Stimulated activated naive B cell treated with anti-CD40 and anti-IgM and Interleukin-4, amounts not matched to agents 10 μg/mL and 1 μg/mL and 100 μg/mL, for 72 hours (primary cell): Measurements from ENCODE around the gene UCHL5.

Source experiments
- ATAC-seq, 2 donors: fragments of 150-1000 bp; cut with Tn5 transposase; replicated peaks; 2 replicates each; pipeline ENCODE4 v1.10.0; 2021; ENCODE audit warnings: moderate library complexity in 1 of 2
- DNase-seq: peaks from one replicate; pipeline ENCODE4 v3.0.0; 2021
- H3K27ac Mint-ChIP-seq: one replicate; pipeline ENCODE4 v1.8.0; 2022; ENCODE audit warnings: mild to moderate bottlenecking, mixed read lengths
- H3K27me3 Mint-ChIP-seq, 2 donors: one replicate each; pipeline ENCODE4 v1.8.0; 2022; ENCODE audit warnings: mixed read lengths in 2 of 2
- H3K36me3 Mint-ChIP-seq, 2 donors: one replicate each; pipeline ENCODE4 v1.8.0; 2022; ENCODE audit warnings: mixed read lengths in 2 of 2, mild to moderate bottlenecking in 1 of 2
- H3K4me1 Mint-ChIP-seq, 2 donors: one replicate each; pipeline ENCODE4 v1.8.0; 2022; ENCODE audit warnings: mixed read lengths in 2 of 2, mild to moderate bottlenecking in 1 of 2
- H3K4me3 Mint-ChIP-seq, 2 donors: one replicate each; pipeline ENCODE4 v1.8.0; 2022; ENCODE audit warnings: mild to moderate bottlenecking in 2 of 2, mixed read lengths in 2 of 2, moderate library complexity in 1 of 2
- H3K9me3 Mint-ChIP-seq, 2 donors: one replicate each; pipeline ENCODE4 v1.8.0; 2022; ENCODE audit warnings: mixed read lengths in 2 of 2, mild to moderate bottlenecking in 1 of 2

Gene UCHL5

DNA sequence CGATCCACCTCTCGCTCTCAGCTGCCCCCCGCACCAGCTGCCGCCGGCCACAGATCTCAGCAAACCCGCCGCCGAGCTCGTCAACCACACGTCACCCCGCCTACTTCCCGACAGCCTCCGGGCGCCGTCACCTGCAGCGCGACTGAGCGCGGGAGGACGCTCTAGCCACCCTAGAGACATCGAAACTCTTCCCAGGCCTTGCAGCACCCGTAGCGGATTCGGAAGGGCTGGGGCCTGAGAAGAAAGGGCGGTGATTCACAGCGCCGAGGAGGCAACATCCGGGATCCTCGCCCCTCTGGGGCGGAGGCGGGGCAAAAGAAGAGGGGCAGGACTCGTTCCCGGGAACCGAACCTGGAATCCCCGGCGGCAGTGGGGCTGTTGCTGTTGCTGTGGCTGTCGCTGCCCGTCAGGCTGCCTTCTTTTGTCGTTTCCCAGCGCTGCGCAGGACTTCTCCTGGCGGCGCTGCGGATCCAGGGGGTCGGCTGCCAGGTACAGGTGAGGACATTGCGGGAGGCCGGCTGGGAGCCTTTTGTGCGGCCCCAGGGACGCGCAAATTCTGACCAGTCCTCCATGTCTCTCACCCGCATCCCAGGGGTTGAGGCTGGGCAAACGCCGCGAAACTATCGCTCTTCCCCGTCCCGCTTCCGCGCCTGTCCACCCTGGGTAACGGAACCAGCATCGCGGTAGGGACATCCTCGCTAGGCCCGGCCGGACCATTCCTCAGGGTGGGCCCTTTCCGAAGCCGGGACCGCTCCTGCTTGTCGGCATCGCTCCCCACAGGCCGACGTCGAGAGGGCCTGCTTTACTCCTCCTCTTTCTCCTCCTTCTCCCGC lies at the start of gene UCHL5, which contains the start of gene RO60:
TSS of gene UCHL5 (minus strand) at position 79 of the 833 bp plus-strand sequence. CDS start 100 bp downstream, outside the sequence.
TSS of gene RO60 (plus strand) at position 331 of the 833 bp plus-strand sequence. CDS start 9,443 bp downstream, outside the sequence.
- peak within 1 kb of the TSS; percentile 93 to 99 for H3K4me3 Mint-ChIP-seq
- H3K36me3 Mint-ChIP-seq: peaks cover 16 to 35% of the 10 kb centered on the region in 2 donors
- DNase-seq: peak; percentile 96
- peak; percentile 94 for ATAC-seq
- no peaks in the 10 kb centered on the region for H3K27me3 Mint-ChIP-seq
- H3K4me1 Mint-ChIP-seq: peaks cover 19 to 56% of the 10 kb centered on the region in 2 donors
- no peaks in the 10 kb centered on the region for H3K9me3 Mint-ChIP-seq
- peak within 1 kb of the TSS; percentile 99 for H3K27ac Mint-ChIP-seq

DNA sequence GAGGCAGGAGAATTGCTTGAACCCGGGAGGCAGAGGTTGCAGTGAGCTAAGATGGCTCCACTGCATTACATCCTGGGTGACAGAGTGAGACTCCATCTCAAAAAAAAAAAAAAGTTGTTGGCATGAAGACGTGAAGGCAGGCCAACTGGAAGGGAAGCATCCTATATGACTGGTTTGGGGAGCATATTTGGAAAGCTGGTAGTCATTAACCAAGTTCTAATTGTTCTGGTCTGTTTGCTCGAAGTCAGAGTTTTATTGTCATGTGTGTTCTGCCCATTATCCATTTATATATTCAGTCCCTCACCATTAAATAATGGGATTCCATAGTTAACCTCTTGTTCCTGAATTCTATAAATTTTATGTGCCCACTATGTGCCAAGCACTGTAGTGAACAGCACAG lies 49.3 kb upstream of the UCHL5 start:
- no peaks in the 10 kb centered on the region for H3K36me3 Mint-ChIP-seq
- DNase-seq: no peak
- no peak overlapping the region for H3K4me3 Mint-ChIP-seq
- no peak for ATAC-seq
- no peaks in the 10 kb centered on the region for H3K9me3 Mint-ChIP-seq
- peaks cover under 1 to 13% of the 10 kb centered on the region in 2 donors for H3K4me1 Mint-ChIP-seq
- H3K27me3 Mint-ChIP-seq: no peaks in the 10 kb centered on the region
- H3K27ac Mint-ChIP-seq: no peak overlapping the region

- Mint-ChIP-seq H3K4me1 (peaks cover 2 to 23% of the 10 kb centered on the region in 2 donors), H3K9me3 (no peaks in the 10 kb centered on the region), H3K4me3 (peak overlapping the region; percentile 84 to 92), H3K27ac (no peak overlapping the region), H3K27me3 (no peaks in the 10 kb centered on the region), H3K36me3 (peaks cover 0 to 3% of the 10 kb centered on the region in 2 donors)
- DNase-seq: no peak
- no peak for ATAC-seq
These were observed 46.6 kb upstream of the UCHL5 start for GRCh38 chr1:193105821-193106177.

GRCh38 chr1:193104907-193105820 lies 46.0 kb upstream of the UCHL5 start, which contains the start of gene GLRX2:
TSS of gene GLRX2 (minus strand) at chr1:193105414. CDS start at chr1:193105382, 32 bp downstream.
- Mint-ChIP-seq H3K27ac (peak within 1 kb of the TSS; percentile 81), H3K27me3 (no peaks in the 10 kb centered on the region), H3K4me3 (peak within 1 kb of the TSS; percentile 84 to 92), H3K9me3 (no peaks in the 10 kb centered on the region), H3K4me1 (peaks cover 2 to 23% of the 10 kb centered on the region in 2 donors), H3K36me3 (peaks cover 3% of the 10 kb centered on the region in 2 donors)
- peak; percentile 90 to 91 for ATAC-seq
- peak; percentile 57 for DNase-seq

DNA sequence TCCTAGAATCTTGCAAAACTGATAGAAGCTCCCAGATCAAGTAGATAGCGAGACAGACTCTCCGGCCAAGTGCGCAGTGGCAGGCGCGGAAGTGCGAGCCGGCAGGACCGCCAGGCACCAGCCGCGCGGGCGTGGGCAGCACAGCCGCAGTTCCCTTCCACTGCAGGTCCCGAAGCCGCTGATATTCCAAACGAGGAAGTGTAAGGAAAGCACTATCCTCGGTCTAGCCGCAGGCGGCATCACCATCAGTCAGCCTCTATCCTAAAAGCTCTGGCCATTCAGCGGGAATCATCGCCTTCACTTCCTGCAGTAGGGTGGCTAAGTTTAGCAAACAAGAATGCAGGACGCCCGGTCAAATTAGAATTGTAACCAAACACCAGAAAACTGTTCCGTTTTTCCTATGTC lies 45.3 kb upstream of the UCHL5 start:
- no peak for DNase-seq
- Mint-ChIP-seq H3K27ac (peak overlapping the region; percentile 79), H3K9me3 (no peaks in the 10 kb centered on the region), H3K4me1 (peaks cover 2 to 23% of the 10 kb centered on the region in 2 donors), H3K4me3 (peak overlapping the region; percentile 84 to 92), H3K36me3 (peaks cover 3 to 4% of the 10 kb centered on the region in 2 donors), H3K27me3 (no peaks in the 10 kb centered on the region)
- peak; percentile 29 to 50 for ATAC-seq

DNA sequence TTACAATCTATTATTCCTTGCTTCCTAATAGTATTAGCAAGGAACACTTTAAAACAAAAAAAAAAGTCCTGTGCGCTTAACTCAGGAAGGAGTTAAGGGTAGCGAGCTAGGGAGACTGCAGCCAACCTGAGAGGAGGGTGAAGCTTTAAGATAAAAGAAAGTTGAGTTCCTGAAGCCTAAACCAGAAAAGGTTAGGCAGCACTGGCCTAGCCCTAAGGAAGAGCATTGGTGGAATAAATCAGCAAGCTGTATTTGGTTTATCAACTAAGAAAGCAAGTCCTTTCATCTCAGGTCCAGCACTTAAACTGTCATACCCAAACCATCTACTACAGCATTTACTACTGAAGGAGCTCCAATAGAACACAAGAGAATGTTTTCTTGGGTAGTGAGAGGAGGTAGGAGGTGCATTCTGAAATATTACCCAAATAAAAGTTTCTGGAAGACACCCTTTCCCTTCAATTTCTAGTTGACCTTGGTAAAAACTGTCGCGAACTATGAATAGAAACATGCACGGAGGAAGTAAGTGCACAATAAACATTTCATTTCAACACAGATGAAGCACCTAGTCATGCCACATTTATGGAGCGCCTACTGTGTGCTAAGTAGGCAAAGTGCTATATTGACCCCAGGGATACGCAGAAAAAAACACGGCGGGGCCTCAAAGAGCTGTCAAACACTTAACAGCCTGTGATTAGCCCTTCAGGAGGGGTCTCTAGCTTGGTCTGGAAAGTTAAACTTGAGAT lies 44.8 kb upstream of the UCHL5 start:
- Mint-ChIP-seq H3K36me3 (peaks cover 3 to 4% of the 10 kb centered on the region in 2 donors), H3K27ac (no peak overlapping the region), H3K9me3 (no peaks in the 10 kb centered on the region), H3K27me3 (no peaks in the 10 kb centered on the region), H3K4me3 (peak overlapping the region; percentile 84 to 92), H3K4me1 (peaks cover 2 to 23% of the 10 kb centered on the region in 2 donors)
- ATAC-seq (no peak), DNase-seq (no peak)

DNA sequence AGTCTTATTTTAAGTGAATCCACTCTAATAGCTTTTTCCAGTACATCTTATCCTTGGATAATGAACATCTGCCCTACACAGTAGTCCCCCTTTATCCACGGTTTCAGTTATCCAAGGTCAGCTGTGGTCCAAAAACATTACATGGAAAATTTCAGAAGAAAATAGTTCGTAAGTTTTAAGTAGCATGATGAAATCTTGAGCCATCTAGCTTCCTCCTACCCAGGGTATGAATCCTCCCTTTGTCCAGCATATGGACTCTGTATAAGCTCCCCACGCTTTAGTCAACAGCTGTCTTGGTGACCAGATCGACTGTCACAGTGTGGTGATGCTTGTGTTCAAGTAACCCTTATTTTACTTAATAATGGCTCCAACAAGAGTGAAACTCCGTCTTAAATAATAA lies 43.5 kb upstream of the UCHL5 start:
- no peaks in the 10 kb centered on the region for H3K9me3 Mint-ChIP-seq
- H3K4me3 Mint-ChIP-seq: no peak overlapping the region
- peaks cover 2 to 23% of the 10 kb centered on the region in 2 donors for H3K4me1 Mint-ChIP-seq
- H3K27me3 Mint-ChIP-seq: no peaks in the 10 kb centered on the region
- H3K27ac Mint-ChIP-seq: no peak overlapping the region
- DNase-seq (no peak), ATAC-seq (no peak)
- peaks cover 3 to 4% of the 10 kb centered on the region in 2 donors for H3K36me3 Mint-ChIP-seq

- no peak overlapping the region for H3K4me3 Mint-ChIP-seq
- H3K4me1 Mint-ChIP-seq: no peaks in the 10 kb centered on the region
- H3K9me3 Mint-ChIP-seq: no peaks in the 10 kb centered on the region
- no peak overlapping the region for H3K27ac Mint-ChIP-seq
- ATAC-seq (no peak), DNase-seq (no peak)
- H3K27me3 Mint-ChIP-seq: no peaks in the 10 kb centered on the region
- H3K36me3 Mint-ChIP-seq: peaks cover 10 to 22% of the 10 kb centered on the region in 2 donors
These were observed 35.0 kb upstream of the UCHL5 start for GRCh38 chr1:193094112-193094511.

- H3K4me1 Mint-ChIP-seq: no peaks in the 10 kb centered on the region
- H3K27me3 Mint-ChIP-seq: no peaks in the 10 kb centered on the region
- ATAC-seq: no peak
- no peak overlapping the region for H3K27ac Mint-ChIP-seq
- peaks cover 7 to 12% of the 10 kb centered on the region in 2 donors for H3K36me3 Mint-ChIP-seq
- no peak for DNase-seq
- no peak overlapping the region for H3K4me3 Mint-ChIP-seq
- H3K9me3 Mint-ChIP-seq: no peaks in the 10 kb centered on the region
These were observed 31.7 kb upstream of the UCHL5 start for GRCh38 chr1:193090865-193091264.

GRCh38 chr1:193087893-193088292 lies 28.7 kb upstream of the UCHL5 start:
- Mint-ChIP-seq H3K27me3 (no peaks in the 10 kb centered on the region), H3K27ac (no peak overlapping the region), H3K4me3 (no peak overlapping the region), H3K36me3 (peaks cover 9 to 12% of the 10 kb centered on the region in 2 donors), H3K9me3 (no peaks in the 10 kb centered on the region), H3K4me1 (no peaks in the 10 kb centered on the region)
- ATAC-seq (no peak), DNase-seq (no peak)

DNA sequence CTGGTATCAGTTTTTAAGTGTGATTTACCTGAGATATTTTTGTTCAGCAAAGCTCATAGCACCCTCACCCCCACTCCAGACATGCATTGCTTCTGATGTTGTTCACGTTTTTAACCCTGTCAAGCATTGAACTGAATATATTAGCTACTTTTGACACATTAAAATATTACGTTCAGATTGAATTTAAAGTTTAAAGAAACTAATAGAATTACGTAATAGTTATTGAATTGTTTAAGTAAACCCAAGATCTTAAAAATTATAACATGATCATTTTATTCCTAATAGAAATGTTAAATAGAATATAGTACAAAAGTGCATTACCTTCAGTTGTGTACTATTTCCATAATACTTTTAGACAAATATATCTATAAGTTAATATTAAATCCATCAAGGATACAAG lies 27.2 kb upstream of the UCHL5 start:
- DNase-seq (no peak), ATAC-seq (no peak)
- Mint-ChIP-seq H3K4me3 (no peak overlapping the region), H3K4me1 (no peaks in the 10 kb centered on the region), H3K27me3 (no peaks in the 10 kb centered on the region), H3K9me3 (no peaks in the 10 kb centered on the region), H3K27ac (no peak overlapping the region), H3K36me3 (peaks cover 12 to 15% of the 10 kb centered on the region in 2 donors)

DNA sequence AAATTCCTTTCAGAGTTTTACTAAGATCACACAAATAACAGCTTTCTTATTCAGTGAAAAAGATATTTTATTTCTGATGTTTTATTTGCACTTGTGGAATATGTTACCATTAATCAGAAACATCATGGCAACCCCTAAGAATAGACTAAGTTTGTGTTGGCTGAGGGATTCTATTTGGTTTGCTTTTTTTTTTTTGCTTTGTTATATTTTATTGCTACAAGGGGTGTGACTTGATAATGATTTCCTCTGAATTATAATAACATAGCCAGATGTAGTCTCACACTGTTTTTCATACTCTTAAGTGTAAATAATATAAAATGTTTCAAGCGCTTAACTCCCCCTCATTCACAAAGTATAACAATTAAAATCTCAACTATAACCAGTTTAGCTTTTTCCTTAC lies 26.1 kb upstream of the UCHL5 start:
- Mint-ChIP-seq H3K27me3 (no peaks in the 10 kb centered on the region), H3K4me3 (no peak overlapping the region), H3K9me3 (no peaks in the 10 kb centered on the region), H3K36me3 (peaks cover 16 to 19% of the 10 kb centered on the region in 2 donors), H3K4me1 (no peaks in the 10 kb centered on the region), H3K27ac (no peak overlapping the region)
- DNase-seq: no peak
- ATAC-seq: no peak

DNA sequence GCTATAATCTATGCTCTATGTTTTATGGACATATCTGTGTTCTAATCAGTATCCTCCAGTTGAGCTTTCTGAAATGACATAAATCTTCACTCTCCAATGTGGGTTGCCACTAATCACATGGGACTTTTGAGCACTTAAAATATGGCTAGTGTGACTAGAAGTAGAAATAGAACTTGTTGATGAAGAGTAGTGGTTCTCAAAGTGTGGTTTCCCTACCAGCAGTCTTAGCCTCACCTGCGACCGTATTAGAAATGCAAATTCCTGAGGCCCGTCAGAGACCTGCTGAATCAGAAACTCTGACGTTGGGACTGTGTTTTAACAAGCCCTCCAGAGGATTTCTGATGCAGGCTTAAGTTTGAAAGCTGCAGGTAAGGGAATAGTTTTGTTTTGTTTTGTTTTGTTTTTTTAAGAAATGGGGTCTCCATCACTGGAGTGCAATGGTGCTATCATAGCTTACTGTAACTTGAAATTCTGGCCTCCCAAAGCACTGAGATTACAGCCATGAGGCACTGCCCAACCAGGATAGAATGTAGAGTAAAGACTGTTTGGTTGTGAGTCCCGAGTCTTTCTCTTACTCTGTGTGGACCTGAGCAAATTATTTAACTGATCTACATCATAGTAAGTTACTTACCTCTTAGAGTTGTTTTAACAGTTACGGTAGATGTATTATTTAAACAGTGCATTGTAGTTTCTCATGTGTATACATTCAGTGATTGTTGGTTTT lies 24.4 kb upstream of the UCHL5 start:
- Mint-ChIP-seq H3K4me3 (no peak overlapping the region), H3K36me3 (peaks cover 24 to 32% of the 10 kb centered on the region in 2 donors), H3K4me1 (no peaks in the 10 kb centered on the region), H3K9me3 (no peaks in the 10 kb centered on the region), H3K27me3 (no peaks in the 10 kb centered on the region), H3K27ac (no peak overlapping the region)
- no peak for ATAC-seq
- no peak for DNase-seq
